NCI-H82 treated with DMSO at 0.1 percent for 48 hours (cell line): Measurements from ENCODE around the gene LRMDA.
"Not testable (repeated sequence)": the region's sequence is repeated elsewhere in the genome, so short reads cannot be mapped to it uniquely, and the experiment has no call there.

Experiments
- DNase-seq: peaks from one replicate; lab custom pipeline; 2025; ENCODE audit not compliant: unreplicated experiment; lab: John Stamatoyannopoulos, UW

LRMDA gene

DNA sequence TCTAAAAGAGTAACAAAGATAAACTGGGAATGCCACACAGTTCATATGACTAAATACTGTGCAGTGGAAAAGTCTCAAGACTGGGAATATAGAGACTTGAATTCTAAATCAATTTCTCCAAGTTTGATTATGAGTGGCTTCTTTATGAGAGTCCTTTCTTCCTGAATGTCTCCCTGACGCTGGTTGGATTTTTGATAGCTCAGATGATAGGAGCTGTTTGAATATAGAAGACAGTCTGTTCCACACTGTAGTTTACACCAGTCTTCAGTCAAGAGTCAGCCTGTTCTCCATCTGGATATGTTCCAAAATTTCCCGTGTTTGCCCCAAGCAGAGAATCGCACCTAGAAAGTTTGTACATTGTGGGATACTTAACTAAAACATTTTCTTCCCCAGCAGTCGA is 173.7 kb downstream of the LRMDA start:
- DNase-seq: no peak

DNA sequence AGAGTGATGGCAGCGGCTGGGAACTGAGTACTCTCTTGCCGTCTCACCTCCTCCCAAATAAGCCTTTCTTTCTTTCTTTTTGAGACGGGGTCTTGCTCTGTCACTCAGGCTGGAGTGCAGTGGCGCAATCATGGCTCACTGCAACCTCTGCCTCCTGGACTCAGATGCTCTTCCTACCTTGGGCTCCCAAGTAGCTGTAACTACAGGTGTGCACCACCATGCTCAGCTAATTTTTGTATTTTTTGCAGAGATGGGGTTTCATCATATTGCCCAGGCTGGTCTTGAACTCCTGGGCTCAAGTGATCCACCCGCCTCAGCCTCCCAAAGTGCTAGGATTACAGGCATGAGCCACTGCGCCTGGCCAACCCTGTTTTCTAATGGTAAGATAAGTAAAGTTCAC is 174.4 kb downstream of the LRMDA start:
- not testable (repeated sequence) for DNase-seq

GRCh38 chr10:75606203-75606779 is 174.9 kb downstream of the LRMDA start:
- no peak for DNase-seq

DNA sequence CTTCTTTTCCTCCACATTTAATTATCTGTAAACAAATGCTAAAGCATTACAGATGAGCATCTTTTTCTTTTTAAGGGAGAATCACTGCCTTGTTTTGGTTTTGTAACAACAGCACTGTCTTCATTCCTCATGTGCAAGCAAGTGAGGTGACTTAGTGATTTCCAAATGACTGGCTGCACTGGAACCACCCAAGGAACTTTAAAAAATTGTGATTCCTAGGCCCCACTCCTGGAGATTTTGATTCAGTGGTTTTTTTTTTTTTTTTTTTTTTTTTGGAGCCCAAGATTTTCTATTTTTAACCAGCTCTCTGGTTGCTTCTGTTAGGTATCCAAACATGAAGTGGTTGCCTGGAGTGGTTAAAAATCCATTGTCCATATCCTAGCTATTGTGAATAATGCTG is 176.2 kb downstream of the LRMDA start:
- DNase-seq: no peak

GRCh38 chr10:75610183-75610582 is 178.8 kb downstream of the LRMDA start:
- DNase-seq: no peak

DNA sequence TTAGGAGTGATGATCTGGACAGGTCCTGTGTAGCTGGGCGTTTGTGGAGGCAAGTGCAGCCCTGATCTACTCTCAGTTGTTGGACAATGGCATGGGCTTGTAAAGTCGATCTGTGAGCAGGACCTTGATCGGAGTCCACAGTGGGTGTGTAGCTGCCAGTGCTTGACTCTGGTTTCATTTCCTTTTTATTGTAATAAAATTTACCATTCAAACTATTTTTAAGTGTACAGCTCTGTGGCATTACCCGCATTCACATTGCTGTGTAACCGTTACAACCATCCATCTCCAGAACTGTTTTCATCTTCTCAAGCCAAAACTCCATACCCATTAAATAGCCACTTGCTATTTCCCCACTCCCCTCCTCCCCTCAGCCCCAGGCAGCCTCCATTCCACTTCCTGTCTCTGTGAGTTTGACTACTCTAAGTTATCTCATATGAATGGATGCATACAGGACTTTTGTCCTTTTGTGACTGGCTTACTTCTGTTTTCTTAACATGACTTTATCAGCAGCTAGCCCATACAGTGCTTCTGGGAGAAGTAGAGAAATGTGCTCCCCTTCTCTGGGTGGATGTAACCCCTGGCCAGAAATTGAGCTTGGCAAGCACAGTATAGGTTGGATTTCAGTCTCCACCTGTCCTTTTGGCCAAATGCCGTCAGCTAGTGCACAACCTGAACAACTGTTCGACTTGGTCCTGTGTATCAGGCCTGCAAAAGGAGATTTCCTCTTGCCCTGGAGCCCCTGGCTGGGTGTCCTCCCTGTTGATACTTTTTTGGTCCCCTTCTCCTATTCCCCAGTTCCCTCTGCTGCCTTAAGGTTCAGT is 180.0 kb downstream of the LRMDA start:
- DNase-seq: no peak

- no peak for DNase-seq
Observed at GRCh38 chr10:75611993-75612372, 180.6 kb downstream of the LRMDA start.

GRCh38 chr10:75612904-75613684 is 181.7 kb downstream of the LRMDA start:
- DNase-seq: no peak

GRCh38 chr10:75613685-75614504 is 182.5 kb downstream of the LRMDA start:
- DNase-seq: no peak

- no peak for DNase-seq
Observed at GRCh38 chr10:75616076-75616475, 184.7 kb downstream of the LRMDA start.

- no peak for DNase-seq
Observed at GRCh38 chr10:75616874-75617478, 185.6 kb downstream of the LRMDA start.

GRCh38 chr10:75617485-75618155 is 186.2 kb downstream of the LRMDA start:
- no peak for DNase-seq

GRCh38 chr10:75619635-75620034 is 188.2 kb downstream of the LRMDA start:
- DNase-seq: no peak

DNA sequence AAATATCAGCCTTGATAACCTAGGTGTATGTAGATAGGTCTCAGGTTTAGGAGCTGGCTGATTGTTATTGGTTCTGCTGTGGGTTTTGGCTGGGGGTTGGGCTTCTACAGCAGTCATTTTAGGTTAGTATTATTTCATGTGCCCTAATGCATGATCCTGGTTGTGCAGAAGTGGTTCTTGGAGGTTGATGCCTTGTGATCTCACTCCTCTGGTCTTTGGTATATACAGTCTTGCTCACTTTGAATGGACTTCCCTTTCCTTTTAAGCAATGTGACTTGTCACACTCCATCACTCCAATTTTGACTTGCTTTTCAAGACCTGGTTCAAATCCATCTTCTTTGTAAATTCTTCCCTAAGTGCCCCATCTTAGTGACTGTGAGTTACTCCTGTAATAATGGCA is 188.9 kb downstream of the LRMDA start:
- no peak for DNase-seq

- DNase-seq: not testable (repeated sequence)
Observed at GRCh38 chr10:75621003-75621402, 189.6 kb downstream of the LRMDA start.

- DNase-seq: no peak
Observed at GRCh38 chr10:75622503-75622902, 191.1 kb downstream of the LRMDA start.

DNA sequence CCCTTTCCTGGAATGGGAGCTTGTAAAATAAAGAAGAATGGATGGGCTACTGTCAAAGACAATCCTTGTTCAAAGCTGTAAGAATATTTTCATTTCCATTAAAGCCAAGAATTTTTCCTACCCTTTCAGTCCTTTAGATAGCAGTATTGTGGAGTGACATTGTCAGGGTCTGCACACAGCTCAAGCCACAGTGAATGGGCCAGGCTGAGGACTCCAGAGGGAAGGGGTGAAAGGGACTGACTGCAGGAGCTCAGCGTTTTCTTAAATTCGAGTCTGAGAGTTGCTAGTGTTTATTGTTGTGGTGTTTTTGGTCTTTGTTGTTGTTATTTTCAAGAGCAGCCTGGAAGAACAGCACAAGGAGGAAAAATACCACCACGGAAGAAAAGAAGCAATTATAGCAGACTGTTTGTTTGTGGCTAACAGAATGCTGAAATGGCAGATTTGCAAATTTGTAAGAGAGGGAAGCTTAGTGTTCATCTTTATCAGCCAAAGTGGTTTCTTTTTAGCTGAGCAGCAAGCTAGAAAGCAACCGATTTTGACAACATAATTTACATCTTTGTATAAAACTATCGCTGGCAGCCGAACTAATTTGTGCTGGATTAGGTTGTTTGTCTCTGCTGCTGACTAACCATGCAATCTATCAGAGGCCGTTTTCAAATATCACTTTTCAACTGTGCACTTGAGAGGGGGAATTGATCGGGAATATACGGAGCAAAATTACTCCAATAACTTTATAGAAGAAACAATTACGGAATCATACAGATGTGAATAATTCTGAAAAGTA is 192.1 kb downstream of the LRMDA start:
- no peak for DNase-seq

- no peak for DNase-seq
Observed at GRCh38 chr10:75624638-75625037, 193.2 kb downstream of the LRMDA start.

DNA sequence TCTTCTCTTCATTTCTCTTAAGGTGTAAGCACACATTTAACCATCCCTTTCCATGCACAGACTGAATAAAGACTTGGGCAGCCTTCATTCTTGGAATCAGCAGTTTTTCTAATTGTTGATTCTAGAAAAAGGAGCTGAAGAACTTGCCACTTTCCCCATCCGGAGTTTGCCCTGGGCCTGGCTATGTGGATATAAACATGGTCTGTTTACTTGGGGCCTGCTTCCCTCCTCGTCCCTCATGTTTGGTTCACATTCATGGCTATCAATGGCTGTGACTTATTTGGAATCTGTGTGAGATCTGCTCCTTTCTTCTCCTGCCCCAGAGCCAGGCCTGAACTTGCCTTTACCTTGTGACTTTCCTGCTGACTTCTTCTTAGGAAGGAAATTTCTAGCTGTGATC is 199.3 kb downstream of the LRMDA start:
- no peak for DNase-seq
